Lower lobe of right lung (tissue), 2 donors: ENCODE results near the gene SIRPB1. TPM values are rescaled to one million over a fixed set of nuclear protein-coding genes. Genes with fewer than 3 reads are reported as not detected.

Source experiments
- ATAC-seq, 2 donors: fragments of 200-7000 bp; cut with Tn5 transposase; one replicate each; pipeline ENCODE4 v1.9.1; 2020 to 2022; ENCODE audit warnings: mild to moderate bottlenecking in 2 of 2, moderate library complexity in 2 of 2
- DNase-seq: peaks from one replicate; pipeline ENCODE4 v3.0.0-alpha.2; 2020
- H3K27ac ChIP-seq: fragments of 200-600 bp; one replicate; pipeline ENCODE4 v1.8.0; 2022
- H3K27me3 ChIP-seq: fragments of 200-600 bp; one replicate; pipeline ENCODE4 v1.8.0; 2022; ENCODE audit warnings: low read depth
- H3K36me3 ChIP-seq: fragments of 200-600 bp; one replicate; pipeline ENCODE4 v1.8.0; 2022; ENCODE audit warnings: mild to moderate bottlenecking
- H3K4me1 ChIP-seq: fragments of 200-600 bp; one replicate; pipeline ENCODE4 v1.8.0; 2022
- H3K4me3 ChIP-seq: fragments of 200-600 bp; one replicate; pipeline ENCODE4 v1.8.0; 2022; ENCODE audit warnings: mild to moderate bottlenecking
- H3K9me3 ChIP-seq: fragments of 200-600 bp; one replicate; pipeline ENCODE4 v1.8.0; 2022
- CTCF ChIP-seq: fragments of 200-600 bp; IDR thresholded peaks from one replicate; pipeline ENCODE4 v1.8.0; 2022; ENCODE audit warnings: antibody characterized with exemption, mild to moderate bottlenecking
- intact Hi-C: fragments of 100-400 bp; cut with DNase I; formaldehyde crosslinking; loops from one replicate; pipeline ENCODE4 v1.11.0; 2022
- total RNA-seq: library from RNA; stranded (reverse); fragmentation: NEBNext Ultra II Directional; extraction: Animal tissue kit (Norgen Biotek cat#: 25700); gene quantifications from one replicate; pipeline ENCODE4 v1.2.1, GENCODE V29; 2021
- donor health status: DM: no; HTN: yes; CAD: no; lungs with severe emphysema.

The SIRPB1 gene
- total RNA-seq, 1 donor from 2014 or later: 35.8 TPM

DNA sequence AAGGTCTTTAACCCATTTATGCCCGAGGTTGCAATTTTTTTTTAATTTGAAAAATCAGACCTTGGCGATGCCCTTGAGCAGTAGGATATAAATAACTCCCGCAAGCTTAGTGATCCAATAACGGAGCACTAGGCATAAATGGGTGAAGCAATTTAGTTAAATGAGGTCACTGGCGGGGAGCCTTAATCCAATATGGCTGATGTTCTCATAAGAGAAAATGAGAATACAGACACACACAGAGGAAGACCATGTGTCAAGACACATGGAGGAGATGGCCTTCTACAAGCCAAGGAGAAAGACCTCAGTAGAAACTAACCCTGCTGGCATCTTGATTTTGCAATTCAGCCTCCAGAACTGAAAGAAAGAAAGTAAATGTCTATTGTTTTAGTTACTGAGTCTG lies 37.0 kb upstream of the SIRPB1 start:
- intact Hi-C loops: no loop called here
- Histone ChIP-seq H3K27me3 (no peaks in the 10 kb centered on the region), H3K9me3 (no peaks in the 10 kb centered on the region), H3K36me3 (no peaks in the 10 kb centered on the region), H3K27ac (no peak overlapping the region), H3K4me1 (no peaks in the 10 kb centered on the region), H3K4me3 (peak overlapping the region; percentile 14)
- DNase-seq (no peak), ATAC-seq (no peak)
- no peak for TF ChIP-seq CTCF

DNA sequence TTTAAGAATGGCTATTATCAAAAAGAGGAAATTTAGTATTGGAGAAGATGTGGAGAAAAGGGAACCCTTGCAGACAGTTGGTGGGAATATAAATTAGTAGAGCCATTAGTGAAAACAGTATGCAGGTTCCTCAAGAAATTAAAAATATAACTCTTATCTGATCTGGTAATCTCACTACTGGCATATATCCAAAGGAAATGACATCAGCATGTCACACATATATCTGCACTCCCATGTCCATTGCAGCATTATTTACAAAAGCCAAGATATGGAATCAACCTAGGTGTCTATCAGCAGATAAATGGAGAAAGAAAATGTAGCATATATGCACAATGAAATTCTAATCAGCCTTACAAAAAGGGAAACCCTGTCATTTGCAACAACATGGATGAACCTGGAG lies 35.2 kb upstream of the SIRPB1 start:
- no peak overlapping the region for H3K4me3 ChIP-seq
- ATAC-seq: no peak
- TF ChIP-seq CTCF: no peak

DNA sequence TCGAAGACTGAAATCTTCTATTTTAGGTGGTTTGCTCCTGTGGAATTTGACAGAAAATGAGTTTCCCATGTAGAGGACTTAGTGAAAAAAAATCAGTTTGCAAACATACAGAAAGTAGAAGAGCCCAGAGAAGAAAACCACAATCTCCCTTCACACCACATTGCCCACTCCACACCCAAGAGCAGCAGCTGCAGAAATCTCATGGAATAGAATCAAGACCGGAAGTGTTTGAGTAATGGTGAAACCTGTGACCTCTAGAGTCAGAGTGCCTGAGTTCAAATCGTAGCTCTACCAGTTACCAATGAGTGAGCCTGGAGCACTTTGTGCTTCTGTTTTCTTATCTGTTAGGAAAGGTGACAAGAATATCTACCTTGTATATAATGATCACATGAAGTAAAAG lies 33.2 kb upstream of the SIRPB1 start:
- H3K9me3 ChIP-seq: no peaks in the 10 kb centered on the region
- TF ChIP-seq CTCF: no peak
- DNase-seq (no peak), ATAC-seq (no peak)
- H3K27ac ChIP-seq: no peak overlapping the region
- H3K27me3 ChIP-seq: no peaks in the 10 kb centered on the region
- H3K36me3 ChIP-seq: no peaks in the 10 kb centered on the region
- H3K4me3 ChIP-seq: no peak overlapping the region
- no peaks in the 10 kb centered on the region for H3K4me1 ChIP-seq
- intact Hi-C loops: no loop called here

More for the DNA sequence above, 35.2 kb upstream of the SIRPB1 start:
- Histone ChIP-seq H3K4me1 (no peaks in the 10 kb centered on the region), H3K36me3 (no peaks in the 10 kb centered on the region), H3K27ac (no peak overlapping the region), H3K9me3 (no peaks in the 10 kb centered on the region), H3K27me3 (no peaks in the 10 kb centered on the region)
- intact Hi-C loops: no loop called here
- DNase-seq: no peak

DNA sequence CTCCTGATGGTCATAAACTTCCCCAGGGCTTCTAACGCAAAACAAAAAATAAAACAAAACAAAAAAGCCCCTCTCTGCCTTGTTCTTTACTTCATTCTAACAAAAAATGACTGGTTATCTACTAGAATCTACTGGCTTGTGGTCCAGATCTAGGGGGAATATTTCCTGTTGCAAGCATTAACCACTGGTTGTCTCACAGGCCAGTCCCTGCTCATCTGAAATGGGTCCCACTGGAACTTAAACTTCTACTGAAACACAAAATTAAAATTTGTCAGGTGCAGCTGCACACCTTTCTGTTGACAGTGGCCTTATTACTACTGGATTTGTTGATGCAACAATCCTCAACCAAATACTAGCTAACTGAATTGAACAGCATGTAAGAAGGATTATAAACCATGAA lies 32.3 kb upstream of the SIRPB1 start:
- Histone ChIP-seq H3K4me1 (no peaks in the 10 kb centered on the region), H3K27ac (no peak overlapping the region), H3K9me3 (no peaks in the 10 kb centered on the region), H3K4me3 (no peak overlapping the region), H3K36me3 (no peaks in the 10 kb centered on the region), H3K27me3 (no peaks in the 10 kb centered on the region)
- ATAC-seq (no peak), DNase-seq (no peak)
- intact Hi-C loops: no loop called here
- no peak for TF ChIP-seq CTCF

DNA sequence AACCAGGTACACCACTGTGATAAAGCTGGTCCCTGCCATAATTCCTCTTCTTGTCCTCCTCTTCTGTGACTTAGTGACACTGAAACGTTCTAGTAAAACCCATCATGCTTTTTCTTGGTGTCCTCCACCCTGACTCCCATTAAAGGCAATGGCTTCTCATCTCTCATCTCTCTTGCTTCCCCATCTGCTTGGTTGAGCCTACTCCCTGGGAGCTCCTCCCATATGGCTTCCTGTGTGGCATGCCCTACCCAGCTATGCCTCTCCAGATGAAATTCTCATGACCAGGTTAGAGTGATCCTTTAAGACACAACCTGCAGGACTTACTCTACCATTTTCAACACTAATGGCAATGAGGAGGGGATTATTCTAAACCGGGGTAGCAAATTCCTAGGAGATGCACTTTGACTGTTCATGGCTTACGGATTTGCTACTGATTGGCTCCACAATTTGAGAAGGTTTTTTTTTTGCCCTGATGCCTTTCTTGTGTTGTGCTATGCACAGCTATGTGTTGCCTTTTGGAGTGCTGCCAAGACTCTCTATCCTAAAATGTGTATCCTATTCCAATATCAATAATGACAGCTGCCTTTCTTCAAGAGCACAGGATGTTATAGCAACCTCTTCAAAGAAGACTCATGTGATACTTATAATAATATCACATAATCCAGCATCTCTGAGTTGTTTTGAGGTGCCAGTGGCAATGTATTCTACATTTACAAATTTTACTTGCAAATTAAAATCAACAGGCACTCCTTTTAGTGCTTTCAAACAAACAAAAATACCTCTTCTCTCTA lies 31.7 kb upstream of the SIRPB1 start:
- H3K36me3 ChIP-seq: no peaks in the 10 kb centered on the region
- no peak for TF ChIP-seq CTCF
- no peak for ATAC-seq
- no peaks in the 10 kb centered on the region for H3K27me3 ChIP-seq
- no peaks in the 10 kb centered on the region for H3K9me3 ChIP-seq
- intact Hi-C loops: no loop called here
- no peak overlapping the region for H3K27ac ChIP-seq
- DNase-seq: no peak
- no peak overlapping the region for H3K4me3 ChIP-seq
- no peaks in the 10 kb centered on the region for H3K4me1 ChIP-seq
